ENCODE measurements around the gene C1QB. TPM values are rescaled to one million over a fixed set of nuclear protein-coding genes. Genes with fewer than 3 reads are reported as not detected.

C1QB gene
- total and polyA plus RNA-seq, 2 experiments from 2014 or later: not detected

DNA sequence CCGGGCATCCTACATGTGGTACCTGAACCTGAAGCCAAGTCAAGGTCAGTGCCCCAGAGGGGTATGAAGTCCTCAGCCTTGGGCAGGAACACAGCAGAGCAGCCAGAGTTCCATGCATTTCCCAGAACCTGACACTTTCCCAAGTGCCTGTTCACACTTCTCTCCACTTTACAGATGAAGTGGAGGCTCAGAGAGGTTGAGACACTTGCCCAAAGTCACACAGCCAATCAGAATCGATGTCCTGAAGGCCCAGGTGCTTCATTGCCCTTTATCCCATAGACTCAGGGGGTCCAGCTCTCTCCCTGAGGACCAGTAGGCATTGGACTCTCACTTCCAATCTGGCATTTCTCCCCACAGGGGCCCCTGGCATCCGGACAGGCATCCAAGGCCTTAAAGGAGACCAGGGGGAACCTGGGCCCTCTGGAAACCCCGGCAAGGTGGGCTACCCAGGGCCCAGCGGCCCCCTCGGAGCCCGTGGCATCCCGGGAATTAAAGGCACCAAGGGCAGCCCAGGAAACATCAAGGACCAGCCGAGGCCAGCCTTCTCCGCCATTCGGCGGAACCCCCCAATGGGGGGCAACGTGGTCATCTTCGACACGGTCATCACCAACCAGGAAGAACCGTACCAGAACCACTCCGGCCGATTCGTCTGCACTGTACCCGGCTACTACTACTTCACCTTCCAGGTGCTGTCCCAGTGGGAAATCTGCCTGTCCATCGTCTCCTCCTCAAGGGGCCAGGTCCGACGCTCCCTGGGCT is 14.4 kb upstream of the C1QB start (continued):
- TF ChIP-seq, protein P1, sequence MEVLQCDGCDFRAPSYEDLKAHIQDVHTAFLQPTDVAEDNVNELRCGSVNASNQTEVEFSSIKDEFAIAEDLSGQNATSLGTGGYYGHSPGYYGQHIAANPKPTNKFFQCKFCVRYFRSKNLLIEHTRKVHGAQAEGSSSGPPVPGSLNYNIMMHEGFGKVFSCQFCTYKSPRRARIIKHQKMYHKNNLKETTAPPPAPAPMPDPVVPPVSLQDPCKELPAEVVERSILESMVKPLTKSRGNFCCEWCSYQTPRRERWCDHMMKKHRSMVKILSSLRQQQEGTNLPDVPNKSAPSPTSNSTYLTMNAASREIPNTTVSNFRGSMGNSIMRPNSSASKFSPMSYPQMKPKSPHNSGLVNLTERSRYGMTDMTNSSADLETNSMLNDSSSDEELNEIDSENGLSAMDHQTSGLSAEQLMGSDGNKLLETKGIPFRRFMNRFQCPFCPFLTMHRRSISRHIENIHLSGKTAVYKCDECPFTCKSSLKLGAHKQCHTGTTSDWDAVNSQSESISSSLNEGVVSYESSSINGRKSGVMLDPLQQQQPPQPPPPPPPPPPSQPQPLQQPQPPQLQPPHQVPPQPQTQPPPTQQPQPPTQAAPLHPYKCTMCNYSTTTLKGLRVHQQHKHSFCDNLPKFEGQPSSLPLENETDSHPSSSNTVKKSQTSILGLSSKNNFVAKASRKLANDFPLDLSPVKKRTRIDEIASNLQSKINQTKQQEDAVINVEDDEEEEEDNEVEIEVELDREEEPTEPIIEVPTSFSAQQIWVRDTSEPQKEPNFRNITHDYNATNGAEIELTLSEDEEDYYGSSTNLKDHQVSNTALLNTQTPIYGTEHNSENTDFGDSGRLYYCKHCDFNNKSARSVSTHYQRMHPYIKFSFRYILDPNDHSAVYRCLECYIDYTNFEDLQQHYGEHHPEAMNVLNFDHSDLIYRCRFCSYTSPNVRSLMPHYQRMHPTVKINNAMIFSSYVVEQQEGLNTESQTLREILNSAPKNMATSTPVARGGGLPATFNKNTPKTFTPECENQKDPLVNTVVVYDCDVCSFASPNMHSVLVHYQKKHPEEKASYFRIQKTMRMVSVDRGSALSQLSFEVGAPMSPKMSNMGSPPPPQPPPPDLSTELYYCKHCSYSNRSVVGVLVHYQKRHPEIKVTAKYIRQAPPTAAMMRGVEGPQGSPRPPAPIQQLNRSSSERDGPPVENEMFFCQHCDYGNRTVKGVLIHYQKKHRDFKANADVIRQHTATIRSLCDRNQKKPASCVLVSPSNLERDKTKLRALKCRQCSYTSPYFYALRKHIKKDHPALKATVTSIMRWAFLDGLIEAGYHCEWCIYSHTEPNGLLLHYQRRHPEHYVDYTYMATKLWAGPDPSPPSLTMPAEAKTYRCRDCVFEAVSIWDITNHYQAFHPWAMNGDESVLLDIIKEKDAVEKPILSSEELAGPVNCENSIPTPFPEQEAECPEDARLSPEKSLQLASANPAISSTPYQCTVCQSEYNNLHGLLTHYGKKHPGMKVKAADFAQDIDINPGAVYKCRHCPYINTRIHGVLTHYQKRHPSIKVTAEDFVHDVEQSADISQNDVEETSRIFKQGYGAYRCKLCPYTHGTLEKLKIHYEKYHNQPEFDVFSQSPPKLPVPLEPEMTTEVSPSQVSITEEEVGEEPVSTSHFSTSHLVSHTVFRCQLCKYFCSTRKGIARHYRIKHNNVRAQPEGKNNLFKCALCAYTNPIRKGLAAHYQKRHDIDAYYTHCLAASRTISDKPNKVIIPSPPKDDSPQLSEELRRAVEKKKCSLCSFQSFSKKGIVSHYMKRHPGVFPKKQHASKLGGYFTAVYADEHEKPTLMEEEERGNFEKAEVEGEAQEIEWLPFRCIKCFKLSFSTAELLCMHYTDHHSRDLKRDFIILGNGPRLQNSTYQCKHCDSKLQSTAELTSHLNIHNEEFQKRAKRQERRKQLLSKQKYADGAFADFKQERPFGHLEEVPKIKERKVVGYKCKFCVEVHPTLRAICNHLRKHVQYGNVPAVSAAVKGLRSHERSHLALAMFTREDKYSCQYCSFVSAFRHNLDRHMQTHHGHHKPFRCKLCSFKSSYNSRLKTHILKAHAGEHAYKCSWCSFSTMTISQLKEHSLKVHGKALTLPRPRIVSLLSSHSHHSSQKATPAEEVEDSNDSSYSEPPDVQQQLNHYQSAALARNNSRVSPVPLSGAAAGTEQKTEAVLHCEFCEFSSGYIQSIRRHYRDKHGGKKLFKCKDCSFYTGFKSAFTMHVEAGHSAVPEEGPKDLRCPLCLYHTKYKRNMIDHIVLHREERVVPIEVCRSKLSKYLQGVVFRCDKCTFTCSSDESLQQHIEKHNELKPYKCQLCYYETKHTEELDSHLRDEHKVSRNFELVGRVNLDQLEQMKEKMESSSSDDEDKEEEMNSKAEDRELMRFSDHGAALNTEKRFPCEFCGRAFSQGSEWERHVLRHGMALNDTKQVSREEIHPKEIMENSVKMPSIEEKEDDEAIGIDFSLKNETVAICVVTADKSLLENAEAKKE (CRISPR knock-in tag; IDR thresholded peaks at IDR 0.05): no peak
- TF ChIP-seq, protein P2, sequence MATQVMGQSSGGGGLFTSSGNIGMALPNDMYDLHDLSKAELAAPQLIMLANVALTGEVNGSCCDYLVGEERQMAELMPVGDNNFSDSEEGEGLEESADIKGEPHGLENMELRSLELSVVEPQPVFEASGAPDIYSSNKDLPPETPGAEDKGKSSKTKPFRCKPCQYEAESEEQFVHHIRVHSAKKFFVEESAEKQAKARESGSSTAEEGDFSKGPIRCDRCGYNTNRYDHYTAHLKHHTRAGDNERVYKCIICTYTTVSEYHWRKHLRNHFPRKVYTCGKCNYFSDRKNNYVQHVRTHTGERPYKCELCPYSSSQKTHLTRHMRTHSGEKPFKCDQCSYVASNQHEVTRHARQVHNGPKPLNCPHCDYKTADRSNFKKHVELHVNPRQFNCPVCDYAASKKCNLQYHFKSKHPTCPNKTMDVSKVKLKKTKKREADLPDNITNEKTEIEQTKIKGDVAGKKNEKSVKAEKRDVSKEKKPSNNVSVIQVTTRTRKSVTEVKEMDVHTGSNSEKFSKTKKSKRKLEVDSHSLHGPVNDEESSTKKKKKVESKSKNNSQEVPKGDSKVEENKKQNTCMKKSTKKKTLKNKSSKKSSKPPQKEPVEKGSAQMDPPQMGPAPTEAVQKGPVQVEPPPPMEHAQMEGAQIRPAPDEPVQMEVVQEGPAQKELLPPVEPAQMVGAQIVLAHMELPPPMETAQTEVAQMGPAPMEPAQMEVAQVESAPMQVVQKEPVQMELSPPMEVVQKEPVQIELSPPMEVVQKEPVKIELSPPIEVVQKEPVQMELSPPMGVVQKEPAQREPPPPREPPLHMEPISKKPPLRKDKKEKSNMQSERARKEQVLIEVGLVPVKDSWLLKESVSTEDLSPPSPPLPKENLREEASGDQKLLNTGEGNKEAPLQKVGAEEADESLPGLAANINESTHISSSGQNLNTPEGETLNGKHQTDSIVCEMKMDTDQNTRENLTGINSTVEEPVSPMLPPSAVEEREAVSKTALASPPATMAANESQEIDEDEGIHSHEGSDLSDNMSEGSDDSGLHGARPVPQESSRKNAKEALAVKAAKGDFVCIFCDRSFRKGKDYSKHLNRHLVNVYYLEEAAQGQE (IDR thresholded peaks at IDR 0.05; ENCODE audit: unreplicated experiment): no peak
- TF ChIP-seq NANOG (IDR thresholded peaks at IDR 0.05; ENCODE audit: borderline replicate concordance): no peak
- no peak for TF ChIP-seq POLR2AphosphoS5 (IDR thresholded peaks at IDR 0.05; ENCODE audit: low read depth)
- TF ChIP-seq, protein P3, sequence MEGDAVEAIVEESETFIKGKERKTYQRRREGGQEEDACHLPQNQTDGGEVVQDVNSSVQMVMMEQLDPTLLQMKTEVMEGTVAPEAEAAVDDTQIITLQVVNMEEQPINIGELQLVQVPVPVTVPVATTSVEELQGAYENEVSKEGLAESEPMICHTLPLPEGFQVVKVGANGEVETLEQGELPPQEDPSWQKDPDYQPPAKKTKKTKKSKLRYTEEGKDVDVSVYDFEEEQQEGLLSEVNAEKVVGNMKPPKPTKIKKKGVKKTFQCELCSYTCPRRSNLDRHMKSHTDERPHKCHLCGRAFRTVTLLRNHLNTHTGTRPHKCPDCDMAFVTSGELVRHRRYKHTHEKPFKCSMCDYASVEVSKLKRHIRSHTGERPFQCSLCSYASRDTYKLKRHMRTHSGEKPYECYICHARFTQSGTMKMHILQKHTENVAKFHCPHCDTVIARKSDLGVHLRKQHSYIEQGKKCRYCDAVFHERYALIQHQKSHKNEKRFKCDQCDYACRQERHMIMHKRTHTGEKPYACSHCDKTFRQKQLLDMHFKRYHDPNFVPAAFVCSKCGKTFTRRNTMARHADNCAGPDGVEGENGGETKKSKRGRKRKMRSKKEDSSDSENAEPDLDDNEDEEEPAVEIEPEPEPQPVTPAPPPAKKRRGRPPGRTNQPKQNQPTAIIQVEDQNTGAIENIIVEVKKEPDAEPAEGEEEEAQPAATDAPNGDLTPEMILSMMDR (conservative IDR thresholded peaks at IDR 0.05; ENCODE audit: low read depth in 2 of 2): no peak
- no peak for TF ChIP-seq EZH2phosphoT487 (IDR thresholded peaks at IDR 0.05; ENCODE audit: unreplicated experiment)

Data from GM23338 (cell line).